Peyer's patch (tissue), 4 donors: ENCODE measurements around the gene AGMO. TPM values are rescaled to one million over a fixed set of nuclear protein-coding genes. Genes with fewer than 3 reads are reported as not detected.

ENCODE experiments used
- DNase-seq, 3 donors: peaks; one replicate each; pipeline ENCODE4 v3.0.0-alpha.2; 2017 to 2019
- H3K27ac ChIP-seq, 4 donors: fragments of 200-600 bp; sonication (generic); one replicate each; pipeline ENCODE4 v1.5.1; 2016 to 2019
- H3K27me3 ChIP-seq, 2 donors: fragments of 200-600 bp; sonication (generic); one replicate each; pipeline ENCODE4 v1.5.1; 2019
- H3K36me3 ChIP-seq, 3 donors: fragments of 200-600 bp; sonication (generic); one replicate each; pipeline ENCODE4 v1.5.1; 2016 to 2019
- H3K4me1 ChIP-seq, 4 donors: fragments of 200-600 bp; sonication (generic); one replicate each; pipeline ENCODE4 v1.5.1; 2016 to 2019
- H3K4me3 ChIP-seq, 4 donors: fragments of 200-600 bp; sonication (generic); 1 replicate in 3 of 4; 2 replicates in 1 of 4; pipeline ENCODE4 v1.5.1; 2016 to 2019; ENCODE audit warnings: mild to moderate bottlenecking in 1 of 4
- H3K9me3 ChIP-seq, 4 donors: fragments of 200-600 bp; sonication (generic); one replicate each; pipeline ENCODE4 v1.5.1; 2016 to 2019; ENCODE audit warnings: mild to moderate bottlenecking in 1 of 4
- POLR2A ChIP-seq, 2 donors: fragments of 450-650 bp; IDR thresholded peaks; one replicate each; pipeline ENCODE4 v1.5.1; 2017; ENCODE audit warnings: antibody characterized with exemption in 2 of 2, mild to moderate bottlenecking in 2 of 2, moderate library complexity in 2 of 2
- total RNA-seq, 4 donors: library from RNA; depleted of rRNA; stranded (reverse); fragments of >200 nt; gene quantifications; one replicate each; pipeline ENCODE4 v1.1.0, GENCODE V29; 2016
- TF ChIP-seq, protein P1 (sequence below), 6 experiments: fragments of 450-650 bp in 4 of 6; fragments of 200-600 bp in 2 of 6; sonication (generic) in 1 of 6; IDR thresholded peaks; one replicate each; pipeline ENCODE4 v1.5.1; 2017 to 2019; ENCODE audit warnings: antibody characterized with exemption in 6 of 6, mild to moderate bottlenecking in 3 of 6, moderate library complexity in 1 of 6

The AGMO gene
- total RNA-seq, 4 donors from 2014 or later, result 0.83 to 25.7 (median 15.8) TPM

DNA sequence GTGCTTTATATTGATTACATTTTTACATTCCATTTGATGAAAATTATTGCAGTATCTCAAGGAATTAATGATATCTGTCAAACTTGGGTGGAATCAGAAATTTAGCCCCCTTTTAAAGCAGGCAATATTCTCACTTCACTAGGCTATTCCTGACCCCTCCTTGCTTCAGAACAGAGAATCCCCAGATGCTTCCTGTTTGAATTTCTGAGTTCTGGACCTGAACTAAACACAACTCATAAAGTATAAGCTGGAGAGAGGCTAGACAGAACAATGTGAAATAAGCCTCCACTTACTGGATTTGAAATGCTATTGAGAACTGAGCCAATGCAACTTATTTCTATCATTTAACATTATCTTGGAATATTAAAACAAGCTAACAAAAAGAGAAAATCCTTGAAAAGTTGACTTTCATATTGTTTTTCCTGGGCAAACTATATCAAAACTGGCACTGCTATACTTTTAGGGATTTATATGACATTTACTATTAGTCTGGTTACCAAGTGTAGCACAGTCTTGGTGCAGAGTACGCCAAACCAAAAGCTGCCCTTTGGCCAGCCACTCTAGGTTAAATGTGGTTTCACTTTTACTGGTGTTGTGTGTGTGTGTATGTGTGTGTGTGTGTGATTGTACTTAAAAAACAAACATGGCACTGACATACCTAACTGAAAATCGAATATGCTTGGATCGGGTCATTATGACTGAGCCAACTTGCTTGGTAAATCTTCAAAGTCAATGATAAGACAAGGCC lies 19.0 kb upstream of the AGMO start:
- H3K9me3 ChIP-seq, result no peaks in the 10 kb centered on the region
- H3K27ac ChIP-seq, result no peak overlapping the region
- H3K36me3 ChIP-seq, result no peaks in the 10 kb centered on the region
- TF ChIP-seq POLR2A (IDR thresholded peaks at IDR 0.05), result no peak
- TF ChIP-seq, protein P1, sequence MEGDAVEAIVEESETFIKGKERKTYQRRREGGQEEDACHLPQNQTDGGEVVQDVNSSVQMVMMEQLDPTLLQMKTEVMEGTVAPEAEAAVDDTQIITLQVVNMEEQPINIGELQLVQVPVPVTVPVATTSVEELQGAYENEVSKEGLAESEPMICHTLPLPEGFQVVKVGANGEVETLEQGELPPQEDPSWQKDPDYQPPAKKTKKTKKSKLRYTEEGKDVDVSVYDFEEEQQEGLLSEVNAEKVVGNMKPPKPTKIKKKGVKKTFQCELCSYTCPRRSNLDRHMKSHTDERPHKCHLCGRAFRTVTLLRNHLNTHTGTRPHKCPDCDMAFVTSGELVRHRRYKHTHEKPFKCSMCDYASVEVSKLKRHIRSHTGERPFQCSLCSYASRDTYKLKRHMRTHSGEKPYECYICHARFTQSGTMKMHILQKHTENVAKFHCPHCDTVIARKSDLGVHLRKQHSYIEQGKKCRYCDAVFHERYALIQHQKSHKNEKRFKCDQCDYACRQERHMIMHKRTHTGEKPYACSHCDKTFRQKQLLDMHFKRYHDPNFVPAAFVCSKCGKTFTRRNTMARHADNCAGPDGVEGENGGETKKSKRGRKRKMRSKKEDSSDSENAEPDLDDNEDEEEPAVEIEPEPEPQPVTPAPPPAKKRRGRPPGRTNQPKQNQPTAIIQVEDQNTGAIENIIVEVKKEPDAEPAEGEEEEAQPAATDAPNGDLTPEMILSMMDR (IDR thresholded peaks at IDR 0.05), result no peak
- no peak overlapping the region for H3K4me3 ChIP-seq
- H3K4me1 ChIP-seq, result peaks cover 0 to 5% (median 0%) of the 10 kb centered on the region in 4 donors
- DNase-seq, result no peak
- no peaks in the 10 kb centered on the region for H3K27me3 ChIP-seq

DNA sequence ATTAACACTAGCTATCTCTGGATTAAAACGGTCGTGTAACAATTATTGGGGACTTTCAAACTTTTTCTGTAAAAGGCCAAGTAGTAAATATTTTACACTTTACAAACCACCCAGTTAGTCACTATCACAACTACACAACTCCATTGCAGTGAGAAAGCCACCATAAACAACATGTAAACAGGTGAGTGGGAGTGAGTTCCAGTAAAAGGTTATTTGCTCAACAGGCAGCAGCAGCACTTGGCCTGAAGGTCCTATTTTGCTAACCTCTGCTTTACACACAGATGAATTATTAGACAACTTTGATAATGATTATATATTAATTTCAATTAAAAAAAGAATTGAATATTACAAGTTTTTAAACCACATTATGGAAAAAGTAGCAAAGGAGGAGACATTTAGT lies 15.8 kb upstream of the AGMO start:
- H3K27me3 ChIP-seq, result no peaks in the 10 kb centered on the region
- H3K4me1 ChIP-seq, result peaks cover 0 to 5% (median 0%) of the 10 kb centered on the region in 4 donors
- no peak for DNase-seq
- no peaks in the 10 kb centered on the region for H3K9me3 ChIP-seq
- no peak overlapping the region for H3K27ac ChIP-seq
- no peak for TF ChIP-seq POLR2A (IDR thresholded peaks at IDR 0.05)
- TF ChIP-seq, protein P1 (IDR thresholded peaks at IDR 0.05), result no peak
- H3K4me3 ChIP-seq, result no peak overlapping the region
- H3K36me3 ChIP-seq, result no peaks in the 10 kb centered on the region

DNA sequence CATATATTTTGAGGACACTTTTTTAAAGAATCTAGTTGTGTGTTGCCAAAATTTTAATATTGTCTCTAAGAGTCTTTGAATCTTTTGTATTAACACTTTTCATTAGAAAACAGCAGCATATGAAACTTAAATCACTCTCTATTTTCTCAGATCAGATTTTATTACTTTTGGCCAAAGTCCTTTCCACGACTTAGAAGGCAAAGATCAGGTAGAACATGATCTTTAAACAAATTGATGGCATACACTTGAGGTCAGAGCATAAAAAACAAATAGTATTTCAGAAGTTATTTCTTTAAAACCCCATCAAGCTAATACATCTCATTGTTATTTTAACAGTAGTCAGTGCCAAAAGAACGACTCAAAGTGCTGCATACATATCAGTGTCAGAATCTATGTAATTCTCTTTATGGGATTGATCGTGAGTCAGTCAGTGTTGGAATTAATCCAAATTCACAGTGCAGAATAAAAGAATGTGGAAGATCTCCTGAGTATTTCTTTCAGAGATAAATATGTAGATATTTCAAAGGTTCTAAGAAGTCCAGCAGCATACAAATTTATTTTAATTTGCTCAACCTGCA lies 9.6 kb upstream of the AGMO start:
- Histone ChIP-seq H3K27ac (no peak overlapping the region), H3K27me3 (no peaks in the 10 kb centered on the region), H3K36me3 (no peaks in the 10 kb centered on the region), H3K9me3 (no peaks in the 10 kb centered on the region), H3K4me1 (no peaks in the 10 kb centered on the region), H3K4me3 (no peak overlapping the region)
- no peak for DNase-seq
- TF ChIP-seq, protein P1 (IDR thresholded peaks at IDR 0.05), result no peak
- no peak for TF ChIP-seq POLR2A (IDR thresholded peaks at IDR 0.05)

DNA sequence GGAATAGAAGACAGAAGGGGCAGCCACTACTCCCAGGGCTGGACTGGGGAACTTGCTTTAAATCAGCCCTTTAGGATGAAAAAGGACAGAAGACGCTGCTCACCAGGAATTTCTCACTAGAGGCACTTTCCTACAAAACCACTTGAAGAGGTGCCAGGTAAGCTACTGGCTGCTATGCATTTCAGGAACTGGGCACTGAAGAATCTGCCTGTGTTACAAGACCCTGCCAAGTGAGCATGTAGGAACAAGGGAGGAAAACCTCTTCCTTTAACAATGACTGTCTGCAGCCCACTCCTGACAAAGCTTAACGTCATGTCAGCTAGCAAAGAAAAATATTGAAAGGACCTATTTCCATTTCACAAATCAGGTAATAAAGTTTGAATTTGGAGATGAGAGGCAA lies 5.8 kb upstream of the AGMO start:
- H3K4me1 ChIP-seq, result no peaks in the 10 kb centered on the region
- no peaks in the 10 kb centered on the region for H3K36me3 ChIP-seq
- DNase-seq, result no peak
- no peaks in the 10 kb centered on the region for H3K9me3 ChIP-seq
- no peak for TF ChIP-seq POLR2A (IDR thresholded peaks at IDR 0.05)
- TF ChIP-seq, protein P1 (IDR thresholded peaks at IDR 0.05), result no peak
- H3K4me3 ChIP-seq, result no peak overlapping the region
- no peaks in the 10 kb centered on the region for H3K27me3 ChIP-seq
- H3K27ac ChIP-seq, result no peak overlapping the region

DNA sequence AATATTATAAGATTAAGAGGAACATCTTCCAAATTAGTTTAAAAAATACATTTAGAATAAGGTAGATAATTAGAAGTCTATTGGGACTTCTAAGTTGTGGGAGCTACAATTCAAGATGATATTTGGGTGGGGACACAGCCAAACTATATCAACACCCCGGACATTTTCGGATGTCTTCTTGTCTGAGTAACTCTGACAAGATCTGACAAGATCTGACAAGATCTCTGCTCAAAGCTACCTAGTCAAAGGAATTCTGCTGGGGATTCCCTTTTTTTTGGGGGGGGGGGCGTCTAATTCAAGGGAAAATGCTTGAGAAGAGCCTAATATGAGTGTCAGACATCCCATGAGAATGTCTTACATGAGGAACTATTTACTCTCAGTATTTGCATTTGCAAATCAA lies 5.2 kb upstream of the AGMO start:
- H3K9me3 ChIP-seq, result no peaks in the 10 kb centered on the region
- no peaks in the 10 kb centered on the region for H3K36me3 ChIP-seq
- no peaks in the 10 kb centered on the region for H3K27me3 ChIP-seq
- DNase-seq, result no peak
- H3K27ac ChIP-seq, result no peak overlapping the region
- H3K4me3 ChIP-seq, result no peak overlapping the region
- no peaks in the 10 kb centered on the region for H3K4me1 ChIP-seq
- no peak for TF ChIP-seq POLR2A (IDR thresholded peaks at IDR 0.05)
- TF ChIP-seq, protein P1 (IDR thresholded peaks at IDR 0.05), result no peak
